H9 (cell line): ENCODE results near the gene SFMBT1. TPM values are rescaled to one million over a fixed set of nuclear protein-coding genes. Genes with fewer than 3 reads are reported as not detected.

Experiments
- DNase-seq: peaks from one replicate; pipeline ENCODE4 v3.0.0-alpha.2; 2017
- H2AFZ ChIP-seq: one replicate; pipeline ENCODE4 v1.6.1; 2013; ENCODE audit warnings: mild to moderate bottlenecking, low read length, control low read depth, moderate library complexity
- H2AK5ac ChIP-seq: 2 replicates; pipeline ENCODE4 v1.6.1; 2013; ENCODE audit warnings: low read length, control low read depth, mixed read lengths; ENCODE audit not compliant: insufficient read length
- H2BK120ac ChIP-seq: one replicate; pipeline ENCODE4 v1.6.1; 2013; ENCODE audit warnings: low read depth, mild to moderate bottlenecking, low read length, control low read depth, inconsistent platforms; ENCODE audit not compliant: poor library complexity, severe bottlenecking
- H2BK12ac ChIP-seq: 2 replicates; pipeline ENCODE4 v1.6.1; 2013; ENCODE audit warnings: low read length, control low read depth, mixed read lengths, low read depth; ENCODE audit not compliant: insufficient read length
- H2BK15ac ChIP-seq: 2 replicates; pipeline ENCODE4 v1.6.1; 2013; ENCODE audit warnings: low read depth, low read length, control low read depth
- H2BK20ac ChIP-seq: one replicate; pipeline ENCODE4 v1.6.1; 2013; ENCODE audit warnings: low read depth, mild to moderate bottlenecking, low read length, control low read depth, inconsistent platforms; ENCODE audit not compliant: poor library complexity, severe bottlenecking
- H2BK5ac ChIP-seq: 2 replicates; pipeline ENCODE4 v1.6.1; 2013; ENCODE audit warnings: low read length, control low read depth, mixed read lengths; ENCODE audit not compliant: insufficient read length
- H3K14ac ChIP-seq: 2 replicates; pipeline ENCODE4 v1.6.1; 2013; ENCODE audit warnings: low read length, control low read depth; ENCODE audit not compliant: insufficient read depth
- H3K18ac ChIP-seq: 2 replicates; pipeline ENCODE4 v1.6.1; 2013; ENCODE audit warnings: low read depth, mild to moderate bottlenecking, mixed read lengths, low read length, control low read depth; ENCODE audit not compliant: insufficient read length
- H3K23ac ChIP-seq: 2 replicates; pipeline ENCODE4 v1.6.1; 2013; ENCODE audit warnings: low read length, control low read depth, mixed read lengths, low read depth; ENCODE audit not compliant: insufficient read length
- H3K23me2 ChIP-seq: 2 replicates; pipeline ENCODE4 v1.6.1; 2013; ENCODE audit warnings: low read depth, mild to moderate bottlenecking, mixed read lengths, low read length, control low read depth; ENCODE audit not compliant: insufficient read length, poor library complexity, severe bottlenecking
- H3K27ac ChIP-seq: 2 replicates; pipeline ENCODE4 v1.5.1; 2013; ENCODE audit warnings: low read length, control low read depth, mixed read lengths, low read depth; ENCODE audit not compliant: insufficient read length
- H3K27me3 ChIP-seq: 2 replicates; pipeline ENCODE4 v1.6.1; 2013; ENCODE audit warnings: low read length, control low read depth, inconsistent platforms; ENCODE audit not compliant: insufficient read depth
- H3K4ac ChIP-seq: 2 replicates; pipeline ENCODE4 v1.6.1; 2013; ENCODE audit warnings: low read depth, mild to moderate bottlenecking, control low read depth, inconsistent platforms, low read length, moderate library complexity
- H3K4me1 ChIP-seq: 2 replicates; pipeline ENCODE4 v1.6.1; 2013; ENCODE audit warnings: low read length, control low read depth, inconsistent platforms; ENCODE audit not compliant: insufficient read depth
- H3K4me2 ChIP-seq: 2 replicates; pipeline ENCODE4 v1.6.1; 2013; ENCODE audit warnings: low read length, control low read depth, mixed read lengths; ENCODE audit not compliant: insufficient read length, insufficient read depth
- H3K56ac ChIP-seq: 2 replicates; pipeline ENCODE4 v1.6.1; 2013; ENCODE audit warnings: low read depth, mild to moderate bottlenecking, mixed read lengths, low read length, control low read depth; ENCODE audit not compliant: insufficient read length
- H3K79me1 ChIP-seq: 2 replicates; pipeline ENCODE4 v1.6.1; 2013; ENCODE audit warnings: low read depth, mild to moderate bottlenecking, moderate library complexity, low read length, control low read depth, inconsistent platforms; ENCODE audit not compliant: insufficient read depth, poor library complexity, severe bottlenecking
- H3K79me2 ChIP-seq: 2 replicates; pipeline ENCODE4 v1.6.1; 2013; ENCODE audit warnings: low read length, control low read depth, inconsistent platforms; ENCODE audit not compliant: insufficient read depth
- H3K9ac ChIP-seq: 2 replicates; pipeline ENCODE4 v1.6.1; 2013; ENCODE audit warnings: low read length, control low read depth, mixed read lengths; ENCODE audit not compliant: insufficient read length; ENCODE audit errors: extremely low read depth
- H3K9me3 ChIP-seq: one replicate; pipeline ENCODE4 v1.6.1; 2013; ENCODE audit warnings: low read depth, low read length, inconsistent platforms; ENCODE audit not compliant: control insufficient read depth
- H3T11ph ChIP-seq: one replicate; pipeline ENCODE4 v1.6.1; 2013; ENCODE audit warnings: mild to moderate bottlenecking, low read length, control low read depth, inconsistent platforms
- H4K20me1 ChIP-seq: one replicate; pipeline ENCODE4 v1.6.1; 2013; ENCODE audit not compliant: control insufficient read depth, insufficient read length, insufficient read depth
- H4K5ac ChIP-seq: 2 replicates; pipeline ENCODE4 v1.6.1; 2013; ENCODE audit warnings: low read depth, mild to moderate bottlenecking, mixed read lengths, low read length, control low read depth; ENCODE audit not compliant: insufficient read length
- H4K8ac ChIP-seq: replicated peaks from 2 replicates; pipeline ENCODE4 v1.6.1; 2013; ENCODE audit warnings: low read length, control low read depth, mixed read lengths, low read depth; ENCODE audit not compliant: insufficient read length
- H4K91ac ChIP-seq: 2 replicates; pipeline ENCODE4 v1.6.1; 2013; ENCODE audit warnings: low read depth, mild to moderate bottlenecking, moderate library complexity, mixed read lengths, low read length, control low read depth; ENCODE audit not compliant: insufficient read length
- H3K27ac Mint-ChIP-seq, 3 experiments: 2 replicates in 2 of 3; 3 replicates in 1 of 3; pipeline ENCODE4 v1.8.0; 2020 to 2021; ENCODE audit warnings: mixed read lengths in 3 of 3, mild to moderate bottlenecking in 1 of 3, moderate library complexity in 1 of 3
- H3K27me3 Mint-ChIP-seq: 2 replicates; pipeline ENCODE4 v1.8.0; 2021; ENCODE audit warnings: low read depth, mild to moderate bottlenecking, moderate library complexity, mixed read lengths
- H3K36me3 Mint-ChIP-seq, 3 experiments: 2 replicates in 2 of 3; 3 replicates in 1 of 3; pipeline ENCODE4 v1.8.0; 2020 to 2021; ENCODE audit warnings: low read depth in 3 of 3, mixed read lengths in 3 of 3; ENCODE audit not compliant: insufficient read depth in 1 of 3
- H3K4me1 Mint-ChIP-seq, 2 experiments: 2 replicates each; pipeline ENCODE4 v1.8.0; 2020; ENCODE audit warnings: mixed read lengths in 2 of 2
- H3K4me3 Mint-ChIP-seq, 2 experiments: 2 replicates in 1 of 2; 3 replicates in 1 of 2; pipeline ENCODE4 v1.8.0; 2020 to 2021; ENCODE audit warnings: mild to moderate bottlenecking in 2 of 2, mixed read lengths in 2 of 2, moderate library complexity in 1 of 2
- H3K9me3 Mint-ChIP-seq, 2 experiments: 2 replicates in 1 of 2; 3 replicates in 1 of 2; pipeline ENCODE4 v1.8.0; 2020; ENCODE audit warnings: mild to moderate bottlenecking in 2 of 2, mixed read lengths in 2 of 2, moderate library complexity in 1 of 2
- CTCF ChIP-seq: fragments of 200-600 bp; sonication (generic); conservative IDR thresholded peaks from 3 replicates; pipeline ENCODE4 v1.8.0; 2021; ENCODE audit warnings: antibody characterized with exemption, mild to moderate bottlenecking
- WGBS: extraction: QIAGEN DNeasy Blood & Tissue Kit; methylation state at CpG from one replicate; pipeline ENCODE4 v1.1.7; 2013; ENCODE audit warnings: missing lambda C conversion rate, low lambda C conversion rate, mixed read lengths; ENCODE audit not compliant: insufficient read length; ENCODE audit errors: extremely low coverage; 5-methylcytosine and 5-hydroxymethylcytosine counted together
- total RNA-seq: library from RNA; stranded (reverse); gene quantifications from 2 replicates; pipeline ENCODE4 v1.2.1, GENCODE V29; 2021

SFMBT1 gene
- total RNA-seq, 1 experiment from 2014 or later = 15.3 TPM

- peak; percentile 20 for DNase-seq
- TF ChIP-seq CTCF = no peak
- Histone ChIP-seq H4K8ac (no peak overlapping the region), H3K9me3 (no peaks in the 10 kb centered on the region), H3K27ac (no peak overlapping the region), H3K4ac (peak overlapping the region; percentile 22), H2BK15ac (no peak overlapping the region), H3K9ac (no peak overlapping the region), H3K79me2 (no peaks in the 10 kb centered on the region), H3K56ac (no peak overlapping the region), H4K5ac (peak overlapping the region; percentile 54), H2BK5ac (no peak overlapping the region), H3K4me2 (peak overlapping the region; percentile 33), H2BK20ac (no peak overlapping the region), H3K27me3 (no peaks in the 10 kb centered on the region), H2AK5ac (no peak overlapping the region), H3K23me2 (peaks cover 5% of the 10 kb centered on the region), H3K18ac (peak overlapping the region; percentile 31), H3K14ac (peak overlapping the region; percentile 74), H2BK12ac (no peak overlapping the region), H3K23ac (no peak overlapping the region), H2AFZ (no peak overlapping the region), H3K4me1 (no peaks in the 10 kb centered on the region; the same call in 1 of the 2 replicates), H2BK120ac (no peak overlapping the region), H4K91ac (no peak overlapping the region), H3T11ph (no peak overlapping the region), H4K20me1 (no peaks in the 10 kb centered on the region), H3K79me1 (no peaks in the 10 kb centered on the region)
- H3K4me1 Mint-ChIP-seq = peaks cover 10 to 26% of the 10 kb centered on the region in 2 experiments
- no peaks in the 10 kb centered on the region for H3K9me3 Mint-ChIP-seq
- H3K27me3 Mint-ChIP-seq = peaks cover 12% of the 10 kb centered on the region
- peak overlapping the region in 1 of 3 experiments; percentile 64; a peak in 1 of 7 replicates for H3K27ac Mint-ChIP-seq
- WGBS = no CpG with 5 or more reads among the region's 17 CpGs
- no peaks in the 10 kb centered on the region for H3K36me3 Mint-ChIP-seq
- peak overlapping the region in 1 of 2 experiments; percentile 71; a peak in 2 of 5 replicates for H3K4me3 Mint-ChIP-seq
These were observed 27.9 kb upstream of the SFMBT1 start for GRCh38 chr3:53073553-53074365.
